GM23338 (cell line): ENCODE data around the gene PRAC1. TPM values are rescaled to one million over a fixed set of nuclear protein-coding genes. Genes with fewer than 3 reads are reported as not detected.

Experiments used
- ATAC-seq: fragments of 200-7000 bp; cut with Tn5 transposase; 3 replicates; pipeline ENCODE4 v1.9.1; 2020
- DNase-seq: peaks from one replicate; pipeline ENCODE4 v3.0.0-alpha.2; 2015; ENCODE audit warnings: low spot score
- H2AFZ ChIP-seq: fragments of 200-600 bp; sonication (generic); 2 replicates; pipeline ENCODE4 v1.8.0; 2016; ENCODE audit warnings: antibody characterized with exemption, mild to moderate bottlenecking, moderate library complexity
- H3F3A ChIP-seq: fragments of 200-600 bp; sonication (generic); replicated peaks from 2 replicates; pipeline ENCODE4 v1.8.0; 2017; ENCODE audit warnings: antibody characterized with exemption, mixed run types, low read depth
- H3K27ac ChIP-seq: fragments of 200-600 bp; sonication (generic); 2 replicates; pipeline ENCODE4 v1.6.1; 2016; ENCODE audit warnings: low read depth
- H3K27me3 ChIP-seq: fragments of 200-600 bp; sonication (generic); 2 replicates; pipeline ENCODE4 v1.8.0; 2016; ENCODE audit warnings: mild to moderate bottlenecking, mixed run types, moderate library complexity; ENCODE audit not compliant: insufficient read depth
- H3K36me3 ChIP-seq: fragments of 200-600 bp; sonication (generic); 2 replicates; pipeline ENCODE4 v1.8.0; 2016; ENCODE audit warnings: mild to moderate bottlenecking; ENCODE audit not compliant: insufficient read depth
- H3K4me1 ChIP-seq: fragments of 200-600 bp; sonication (generic); 2 replicates; pipeline ENCODE4 v1.8.0; 2016; ENCODE audit warnings: mild to moderate bottlenecking, moderate library complexity; ENCODE audit not compliant: insufficient read depth
- H3K4me2 ChIP-seq: fragments of 200-600 bp; sonication (generic); 2 replicates; pipeline ENCODE4 v1.7.1; 2017; ENCODE audit warnings: mixed run types
- H3K4me3 ChIP-seq: fragments of 200-600 bp; sonication (generic); 2 replicates; pipeline ENCODE4 v1.6.1; 2016; ENCODE audit warnings: mixed run types
- H3K79me2 ChIP-seq: fragments of 200-600 bp; sonication (generic); replicated peaks from 2 replicates; pipeline ENCODE4 v1.8.0; 2017; ENCODE audit warnings: mild to moderate bottlenecking; ENCODE audit not compliant: insufficient read depth
- H3K9me2 ChIP-seq: fragments of 200-600 bp; sonication (generic); 2 replicates; pipeline ENCODE4 v1.8.0; 2017; ENCODE audit not compliant: insufficient read depth
- H4K20me1 ChIP-seq: fragments of 200-600 bp; sonication (generic); replicated peaks from 2 replicates; pipeline ENCODE4 v1.8.0; 2017; ENCODE audit warnings: mild to moderate bottlenecking; ENCODE audit not compliant: insufficient read depth
- H3K27ac Mint-ChIP-seq: 2 replicates; pipeline ENCODE4 v1.8.0; 2020; ENCODE audit warnings: inconsistent platforms, mild to moderate bottlenecking, moderate library complexity, mixed read lengths
- H3K27me3 Mint-ChIP-seq: 3 replicates; pipeline ENCODE4 v1.8.0; 2022; ENCODE audit warnings: low read depth, mild to moderate bottlenecking, moderate library complexity, mixed read lengths, inconsistent platforms; ENCODE audit not compliant: insufficient read depth, poor library complexity
- H3K36me3 Mint-ChIP-seq: 3 replicates; pipeline ENCODE4 v1.8.0; 2021; ENCODE audit warnings: low read depth, mild to moderate bottlenecking, inconsistent platforms, moderate library complexity, mixed read lengths
- H3K4me1 Mint-ChIP-seq: 3 replicates; pipeline ENCODE4 v1.8.0; 2020; ENCODE audit warnings: mild to moderate bottlenecking, inconsistent platforms, mixed read lengths
- H3K4me3 Mint-ChIP-seq: 3 replicates; pipeline ENCODE4 v1.8.0; 2021; ENCODE audit warnings: moderate library complexity, mild to moderate bottlenecking, inconsistent platforms, mixed read lengths
- H3K9me3 Mint-ChIP-seq: 3 replicates; pipeline ENCODE4 v1.8.0; 2020; ENCODE audit warnings: moderate library complexity, mild to moderate bottlenecking, inconsistent platforms, mixed read lengths
- CTCF ChIP-seq, 2 experiments: fragments of 200-600 bp in 1 of 2; sonication (generic) in 1 of 2; conservative IDR thresholded peaks; 2 replicates each; pipeline versions ENCODE4 v1.5.1 to v1.6.1; 2016 to 2017; ENCODE audit warnings: antibody characterized with exemption in 2 of 2, low read depth in 2 of 2, mild to moderate bottlenecking in 2 of 2, moderate library complexity in 1 of 2
- ETS1 ChIP-seq: IDR thresholded peaks from 2 replicates; pipeline ENCODE4 v1.6.1; 2016; ENCODE audit warnings: antibody characterized with exemption
- EZH2 ChIP-seq: fragments of 200-600 bp; sonication (generic); IDR thresholded peaks from one replicate; pipeline ENCODE4 v1.8.0; 2017; ENCODE audit warnings: antibody characterized with exemption, mild to moderate bottlenecking, low read depth; ENCODE audit not compliant: unreplicated experiment
- JUNB ChIP-seq: IDR thresholded peaks from one replicate; pipeline ENCODE4 v1.6.1; 2016; ENCODE audit warnings: antibody characterized with exemption; ENCODE audit not compliant: unreplicated experiment
- POLR2AphosphoS5 ChIP-seq: IDR thresholded peaks from 2 replicates; pipeline ENCODE4 v1.6.1; 2016; ENCODE audit warnings: antibody characterized with exemption, low read depth
- ZNF114 ChIP-seq: fragments of 250-450 bp; sonication (Bioruptor Pico); IDR thresholded peaks from 2 replicates; pipeline ENCODE4 v1.5.0; 2020; ENCODE audit warnings: mild to moderate bottlenecking, moderate library complexity
- ZNF462 ChIP-seq: fragments of 250-450 bp; sonication (Bioruptor Pico); IDR thresholded peaks from 2 replicates; pipeline ENCODE4 v1.5.0; 2020; ENCODE audit warnings: mild to moderate bottlenecking, moderate library complexity
- polyA plus RNA-seq: library from polyadenylated mRNA; unstranded; fragments of >200 nt; fragmentation: Nextera tagmentation; extraction: Ambion mirVana; gene quantifications from 2 replicates; pipeline ENCODE4 v1.2.1, GENCODE V29; 2016
- total RNA-seq: library from RNA; depleted of rRNA; stranded (reverse); fragments of >200 nt; shearing (Covaris generic); gene quantifications from 2 replicates; pipeline ENCODE4 v1.2.3, GENCODE V29; 2014

Gene PRAC1
- total and polyA plus RNA-seq, 2 experiments from 2014 or later = not detected

GRCh38 chr17:48704361-48705248 lies 17.7 kb downstream of the PRAC1 start (continued):
- TF ChIP-seq CTCF (conservative IDR thresholded peaks at IDR 0.05; ENCODE audit: low read depth in 2 of 2) = no peak
- TF ChIP-seq ZNF114 = no peak

GRCh38 chr17:48701864-48702532 lies 20.3 kb downstream of the PRAC1 start:
- Histone ChIP-seq H2AFZ (no peak overlapping the region), H3K36me3 (no peaks in the 10 kb centered on the region), H3K9me2 (no peaks in the 10 kb centered on the region), H3K27me3 (peaks cover 30% of the 10 kb centered on the region), H4K20me1 (no peaks in the 10 kb centered on the region; the same call in 1 of the 2 replicates), H3K4me1 (no peaks in the 10 kb centered on the region; the same call in 1 of the 2 replicates), H3F3A (no peaks in the 10 kb centered on the region), H3K4me2 (no peak overlapping the region), H3K79me2 (no peaks in the 10 kb centered on the region), H3K27ac (no peak overlapping the region), H3K4me3 (no peak overlapping the region)
- peaks cover 10% of the 10 kb centered on the region for H3K27me3 Mint-ChIP-seq
- DNase-seq (no peak), ATAC-seq (no peak)
- H3K4me3 Mint-ChIP-seq = no peak overlapping the region
- H3K4me1 Mint-ChIP-seq = no peaks in the 10 kb centered on the region
- no peaks in the 10 kb centered on the region for H3K9me3 Mint-ChIP-seq
- H3K27ac Mint-ChIP-seq = no peak overlapping the region
- H3K36me3 Mint-ChIP-seq = no peaks in the 10 kb centered on the region
- no peak for TF ChIP-seq ZNF114
- no peak for TF ChIP-seq ETS1
- TF ChIP-seq CTCF (conservative IDR thresholded peaks at IDR 0.05; ENCODE audit: low read depth in 2 of 2) = no peak
- TF ChIP-seq JUNB = no peak
- TF ChIP-seq ZNF462 (CRISPR knock-in tag) = no peak
- no peak for TF ChIP-seq POLR2AphosphoS5
- TF ChIP-seq EZH2 = no peak
